NCI-H146 treated with DMSO at 0.1 percent for 48 hours (cell line): ENCODE data around the gene STRBP.

Experiments
- DNase-seq: peaks from one replicate; lab custom pipeline; 2025; ENCODE audit not compliant: unreplicated experiment; lab: John Stamatoyannopoulos, UW

The STRBP gene

DNA sequence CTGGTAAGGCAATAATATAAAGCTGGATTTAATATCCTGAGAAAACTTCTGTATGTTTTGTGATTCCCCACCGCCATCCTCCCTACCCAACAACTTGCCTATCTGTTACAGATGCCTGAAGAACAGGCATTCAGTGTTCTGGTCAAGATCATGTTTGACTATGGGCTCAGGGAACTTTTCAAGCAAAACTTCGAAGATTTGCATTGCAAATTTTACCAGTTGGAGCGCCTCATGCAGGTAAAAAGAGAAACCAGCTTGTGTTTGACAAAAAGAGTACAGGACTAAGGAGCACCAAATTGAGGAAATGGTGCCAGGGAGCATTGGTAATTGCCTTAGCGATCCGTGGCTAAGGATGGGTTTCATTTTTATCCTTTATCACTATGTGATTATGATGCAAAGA is 194.9 kb downstream of the STRBP start:
- no peak for DNase-seq

- no peak for DNase-seq
These were observed 195.9 kb downstream of the STRBP start for GRCh38 chr9:123072407-123072995.
